Neural progenitor cell (in vitro differentiated cells): ENCODE measurements around the gene CSRNP2.

ENCODE experiments used
- CTCF ChIP-seq: fragments of 200-600 bp; sonication (generic); IDR thresholded peaks from 2 replicates; pipeline ENCODE4 v1.5.1; 2017; ENCODE audit warnings: antibody characterized with exemption, mild to moderate bottlenecking
- EZH2 ChIP-seq: fragments of 200-600 bp; sonication (generic); IDR thresholded peaks from 2 replicates; pipeline ENCODE4 v1.6.1; 2017; ENCODE audit warnings: antibody characterized with exemption, mild to moderate bottlenecking, moderate library complexity
- EZH2phosphoT487 ChIP-seq: fragments of 200-600 bp; sonication (generic); IDR thresholded peaks from 2 replicates; pipeline ENCODE4 v1.6.1; 2017; ENCODE audit warnings: antibody characterized with exemption

GRCh38 chr12:51051787-51052186 is 31.6 kb downstream of the CSRNP2 start:
- TF ChIP-seq CTCF (no peak), EZH2 (no peak), EZH2phosphoT487 (no peak)
